IPS-NIHi7 (cell line): ENCODE data around the gene NRCAM.
A peak's percentile ranks its signal among the peaks of the same experiment; 100 is the strongest.
"Not testable (repeated sequence)": the region's sequence is repeated elsewhere in the genome, so short reads cannot be mapped to it uniquely, and the experiment has no call there.

Experiments used
- DNase-seq: peaks from one replicate; pipeline ENCODE4 v3.0.0; 2012; ENCODE audit warnings: mixed read lengths; ENCODE audit errors: extremely low spot score

Gene NRCAM

DNA sequence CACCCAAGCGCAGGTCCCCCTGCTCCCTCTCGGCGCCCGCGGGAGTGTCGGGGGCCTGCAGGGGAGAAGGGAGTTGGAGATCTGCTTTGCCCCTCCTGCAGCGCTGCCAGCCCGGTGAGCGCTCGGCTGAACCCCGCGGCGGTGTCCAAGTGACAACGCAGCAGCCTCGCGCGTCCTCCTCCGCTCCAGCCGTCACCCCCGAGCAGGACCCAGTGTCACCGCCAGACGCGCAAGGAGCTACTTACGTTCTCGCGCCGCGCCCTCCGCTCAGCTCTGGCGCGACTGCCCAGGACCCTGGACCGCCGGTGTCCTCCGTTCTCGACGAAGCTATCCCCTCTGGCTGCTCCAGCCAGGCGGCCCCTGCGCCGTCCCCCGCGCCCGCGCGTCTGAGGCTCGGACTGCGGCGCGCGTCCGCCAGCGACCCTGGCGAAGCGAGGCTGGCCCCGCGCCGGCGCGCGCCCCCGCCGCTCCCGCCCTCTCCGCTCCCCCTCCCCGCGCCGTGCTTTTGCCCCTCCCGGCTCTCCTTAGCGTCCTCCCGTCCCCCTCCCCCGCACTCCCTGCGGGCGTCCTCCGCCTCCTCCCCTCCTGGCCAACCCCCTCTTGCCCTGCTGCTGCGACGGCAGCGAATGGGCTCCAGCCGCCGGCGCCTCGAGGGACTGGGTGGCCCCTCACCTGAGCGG, at the start of gene NRCAM:
Gene NRCAM, minus strand, starts transcription at position 439 of the 680 bp plus-strand sequence. CDS start 216,372 bp downstream, outside the sequence.
- peak; percentile 94 for DNase-seq

DNA sequence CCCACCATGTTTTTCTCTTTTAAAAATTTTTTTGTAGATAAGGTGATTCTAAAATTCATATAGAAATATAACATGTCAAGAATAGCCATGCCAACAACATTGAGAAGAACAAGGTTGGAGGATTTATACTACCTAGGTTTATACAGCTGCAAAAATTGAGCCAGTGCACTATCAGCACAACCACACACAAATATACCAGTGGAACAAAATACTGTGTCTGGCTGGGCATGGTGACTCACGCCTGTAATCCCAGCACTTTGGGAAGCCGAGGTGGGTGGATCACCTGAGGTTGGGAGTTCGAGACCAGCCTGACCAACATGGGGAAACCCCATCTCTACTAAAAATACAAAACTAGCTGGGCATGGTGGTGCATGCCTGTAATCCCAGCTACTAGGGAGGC, 48.3 kb upstream of the NRCAM start:
- DNase-seq, result not testable (repeated sequence)

DNA sequence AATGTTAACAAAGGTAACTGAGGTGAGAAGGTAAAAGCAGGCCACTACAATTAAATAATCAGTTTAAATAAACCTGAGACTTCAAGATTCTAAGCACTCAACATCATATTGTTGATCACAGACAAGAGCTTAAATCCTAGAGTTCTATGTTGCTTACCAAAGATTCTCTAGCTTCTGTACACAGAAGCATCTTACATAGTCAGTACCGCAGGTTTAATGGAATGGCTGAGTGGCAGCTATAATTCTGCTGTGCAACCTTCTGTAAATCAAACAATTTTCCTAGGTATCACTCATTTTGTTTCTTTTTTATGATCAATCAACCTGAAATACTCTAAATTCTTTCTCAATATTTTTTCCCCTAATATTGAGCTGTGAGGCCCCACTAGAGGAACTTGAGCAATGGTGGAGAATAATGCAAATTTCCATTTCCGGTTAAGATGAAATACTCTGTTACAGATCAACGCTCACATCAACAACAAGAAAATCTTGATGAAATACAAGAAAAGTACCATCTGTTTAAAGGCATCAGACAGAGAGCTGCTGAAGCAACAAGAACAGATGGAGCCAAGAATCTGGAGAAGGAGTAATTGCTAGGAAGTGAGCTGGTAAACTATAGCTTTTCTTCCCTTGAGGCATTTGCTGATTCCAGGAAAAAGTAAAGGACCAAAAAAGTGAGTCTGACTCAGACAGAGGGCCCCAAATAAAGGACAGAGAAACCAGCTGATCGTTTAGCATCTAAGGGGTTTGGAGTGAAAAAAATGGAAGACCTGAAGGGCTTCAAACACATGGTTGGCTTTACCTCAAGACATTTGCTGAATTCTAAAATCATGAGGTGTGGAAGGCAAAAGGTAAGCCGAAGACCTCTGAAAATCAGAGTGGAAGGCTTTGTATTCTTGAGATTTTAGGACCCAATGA, 47.1 kb upstream of the NRCAM start:
- no peak for DNase-seq

DNA sequence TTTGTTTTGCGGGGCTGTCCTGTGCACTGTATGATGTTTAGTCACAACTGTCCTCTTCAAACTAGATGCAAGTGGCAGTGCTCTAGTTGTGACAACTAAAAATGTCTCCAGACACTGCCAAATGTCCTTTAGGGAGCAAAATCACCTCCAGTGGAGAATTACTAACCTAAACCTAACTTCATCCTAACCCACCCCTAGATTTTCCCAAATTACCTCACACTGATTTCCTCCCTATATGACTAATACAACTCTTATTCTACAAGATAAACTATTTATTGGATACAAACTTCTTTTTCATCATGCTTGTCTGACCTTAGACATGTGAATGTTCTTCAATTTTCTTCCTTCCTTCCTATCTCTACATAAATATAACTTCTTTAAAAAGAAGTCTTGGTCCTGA, 43.3 kb upstream of the NRCAM start:
- DNase-seq, result no peak

DNA sequence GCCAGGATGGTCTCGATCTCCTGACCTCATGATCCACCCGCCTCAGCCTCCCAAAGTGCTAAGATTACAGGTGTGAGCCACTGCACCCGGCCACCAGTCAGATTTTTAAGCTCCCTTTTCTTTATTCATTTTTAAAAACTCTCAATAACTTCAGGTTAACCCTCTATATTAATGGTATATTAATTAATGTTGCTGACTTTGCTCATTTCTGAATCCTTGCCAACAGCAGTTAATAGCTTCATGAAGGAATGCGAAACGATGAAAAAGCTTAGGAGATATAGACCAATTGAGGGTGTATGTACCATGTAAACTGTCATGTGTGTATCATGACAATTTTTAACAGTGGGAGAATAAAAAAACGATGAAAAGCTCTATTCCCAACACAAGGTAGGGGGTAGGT, 42.2 kb upstream of the NRCAM start:
- no peak for DNase-seq

DNA sequence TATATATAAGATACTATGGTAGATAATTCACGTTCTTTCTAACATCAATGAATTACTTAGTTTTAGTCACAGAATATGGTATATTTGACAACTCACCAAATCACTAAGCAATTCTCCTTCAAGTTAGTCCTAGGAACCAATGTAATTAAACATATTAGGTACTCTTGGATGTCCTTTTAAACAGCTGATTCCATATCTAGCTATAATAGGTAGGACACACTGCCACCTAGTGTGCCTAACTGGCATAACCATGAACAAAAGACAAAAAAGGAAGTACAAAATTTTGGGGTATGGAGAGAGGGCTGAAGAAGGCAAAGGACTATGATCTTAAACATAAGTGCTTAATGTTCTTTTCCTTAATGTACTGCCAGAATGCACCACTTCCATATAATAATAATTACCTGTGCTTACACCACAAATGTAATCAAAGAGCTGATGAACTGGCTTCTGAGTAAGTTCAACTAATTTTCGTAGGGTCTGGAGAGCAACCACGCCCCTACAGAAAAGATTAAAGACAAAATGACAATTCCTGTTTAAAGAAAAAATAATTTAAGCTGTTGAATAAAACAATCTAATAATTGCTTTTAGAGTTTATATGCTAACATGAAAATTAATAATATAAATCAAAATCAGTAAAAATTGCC, 41.0 kb upstream of the NRCAM start:
- DNase-seq, result peak; percentile 49

DNA sequence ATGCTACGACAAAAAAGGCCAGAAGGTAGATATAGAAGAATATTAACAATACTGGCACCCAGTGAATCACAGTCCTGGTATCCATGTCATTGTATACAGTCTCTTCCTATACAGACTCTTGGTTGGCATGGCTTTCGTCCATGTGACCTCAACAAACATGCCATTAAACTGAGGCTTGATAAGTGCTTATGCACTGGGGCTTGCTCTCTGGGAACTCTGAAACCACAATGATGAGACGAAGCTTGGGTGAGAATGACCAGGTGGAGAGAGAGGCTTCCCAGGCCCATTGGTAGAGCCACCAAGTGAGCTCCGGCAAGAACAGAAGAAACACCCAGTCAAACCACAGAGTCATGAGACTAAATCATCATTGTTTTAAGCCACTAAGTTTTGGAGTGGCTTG, 36.5 kb upstream of the NRCAM start:
- no peak for DNase-seq

DNA sequence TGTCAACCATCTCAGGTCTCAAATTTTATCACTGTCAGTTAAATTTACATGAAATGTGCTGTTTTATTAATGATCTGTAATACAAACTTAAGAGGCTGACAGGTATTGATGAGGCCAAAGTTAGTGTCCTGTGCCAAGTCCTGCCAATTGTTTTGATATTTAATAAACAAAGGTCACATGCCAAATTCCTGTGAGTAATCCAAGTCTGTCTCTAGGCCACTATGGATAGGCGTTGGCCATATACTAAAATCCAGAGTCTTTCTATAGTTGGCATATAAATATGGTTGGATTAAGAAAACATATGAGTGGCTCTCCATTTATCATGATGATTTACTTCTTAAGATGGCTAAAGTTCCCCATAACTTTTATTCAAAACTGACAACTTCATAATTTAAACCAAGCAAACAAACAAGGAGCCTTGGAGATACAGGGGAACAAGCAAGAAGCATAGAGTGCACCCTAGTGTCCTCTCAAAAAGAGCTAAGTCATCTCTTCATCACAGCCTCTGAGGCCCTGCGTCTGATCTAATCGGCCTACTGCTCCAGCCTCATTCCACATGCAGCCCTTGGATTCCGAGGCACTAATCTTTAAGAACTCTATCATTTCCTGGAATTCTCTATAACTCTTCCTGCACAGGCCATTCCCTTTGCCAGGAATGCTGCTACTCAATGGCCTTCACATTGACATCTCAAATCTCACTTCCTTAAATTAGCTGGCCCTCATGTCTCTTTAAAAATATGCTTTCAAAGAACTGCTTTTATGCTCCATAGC, 32.7 kb upstream of the NRCAM start:
- DNase-seq, result peak; percentile 19

DNA sequence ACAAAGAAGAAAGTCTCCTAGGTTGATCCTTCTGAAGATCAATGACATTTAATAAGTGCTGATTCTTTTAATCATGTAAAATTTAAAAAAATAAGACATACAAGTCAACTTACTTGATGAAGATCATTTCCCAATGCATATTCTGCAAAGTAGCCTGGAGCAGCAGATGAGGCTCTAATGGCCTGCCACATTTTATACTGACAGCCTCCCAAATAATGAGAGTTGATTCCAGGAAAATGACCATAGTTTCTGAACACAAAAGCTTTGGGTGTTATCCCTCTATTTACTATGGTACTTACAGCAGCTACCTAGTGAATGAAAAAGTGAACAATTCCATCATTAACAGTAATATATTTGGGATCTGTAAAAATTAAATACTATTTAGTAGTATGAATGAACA, 31.4 kb upstream of the NRCAM start:
- DNase-seq, result no peak

DNA sequence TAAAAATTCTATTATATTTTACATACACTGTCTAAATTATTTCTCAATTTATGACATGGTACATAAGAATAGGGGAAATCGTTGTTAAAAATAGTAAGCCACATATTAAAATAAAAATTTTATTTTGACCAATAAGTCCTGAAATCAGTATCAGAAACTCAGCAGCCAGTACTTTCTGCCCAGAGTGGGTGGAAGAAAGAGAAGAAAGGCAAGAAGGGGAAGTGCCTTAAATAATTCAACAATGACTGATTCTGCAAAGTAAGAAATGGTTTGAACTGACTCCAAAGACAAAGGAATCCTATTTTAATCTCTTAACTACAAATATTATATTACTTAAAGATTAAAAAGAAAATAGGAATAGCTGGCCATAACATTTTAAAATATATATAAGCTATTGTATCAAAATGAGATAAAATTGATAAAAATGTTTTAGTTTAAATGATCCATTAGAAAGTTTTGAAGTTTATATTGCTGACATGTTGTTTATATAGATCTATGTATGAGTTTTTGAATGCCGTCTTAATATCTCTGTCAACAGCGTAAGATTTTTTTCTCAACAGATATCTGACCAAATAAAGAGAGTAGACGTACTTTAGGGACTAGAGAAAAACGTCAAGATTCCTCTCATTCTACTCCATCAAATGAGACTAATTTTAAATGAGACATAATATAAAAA, 30.2 kb upstream of the NRCAM start:
- DNase-seq, result no peak

DNA sequence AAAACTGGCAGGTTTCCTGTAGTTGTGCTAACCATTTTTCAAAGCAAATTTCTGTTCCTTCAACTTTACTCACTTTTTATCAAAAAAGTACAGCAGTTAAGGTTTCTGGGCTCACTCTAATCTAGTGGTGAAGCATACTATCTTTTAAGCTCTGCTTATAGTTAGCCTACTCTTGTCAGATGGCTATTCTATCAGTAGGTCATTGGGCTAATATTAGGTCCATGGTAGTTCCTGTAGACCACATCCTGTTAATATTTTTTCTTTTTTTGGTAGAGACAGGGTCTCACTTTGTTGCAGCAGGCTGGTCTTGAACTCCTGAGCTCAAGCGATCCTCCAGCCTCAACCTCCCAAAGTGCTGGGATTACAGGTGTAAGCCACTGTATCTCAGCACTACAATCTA, 27.9 kb upstream of the NRCAM start:
- DNase-seq, result no peak

DNA sequence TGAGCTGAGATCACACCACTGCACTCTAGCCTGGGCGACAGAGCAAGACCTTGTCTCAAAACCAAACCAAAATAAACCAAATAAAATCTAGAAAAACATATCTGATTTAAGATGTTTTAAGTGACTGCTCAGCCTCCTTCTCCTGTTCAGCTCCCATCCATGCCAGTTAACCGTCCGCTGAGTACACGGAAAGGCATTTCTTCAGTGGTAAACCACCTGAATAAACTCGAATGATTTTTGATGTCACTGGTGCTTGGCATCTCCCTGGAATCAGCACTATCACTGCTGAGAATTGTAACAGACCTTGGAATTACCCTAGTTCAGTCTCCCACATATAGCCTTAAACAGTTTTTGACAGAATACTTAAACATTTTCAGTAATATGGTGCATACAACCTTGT, 24.1 kb upstream of the NRCAM start:
- DNase-seq, result no peak

DNA sequence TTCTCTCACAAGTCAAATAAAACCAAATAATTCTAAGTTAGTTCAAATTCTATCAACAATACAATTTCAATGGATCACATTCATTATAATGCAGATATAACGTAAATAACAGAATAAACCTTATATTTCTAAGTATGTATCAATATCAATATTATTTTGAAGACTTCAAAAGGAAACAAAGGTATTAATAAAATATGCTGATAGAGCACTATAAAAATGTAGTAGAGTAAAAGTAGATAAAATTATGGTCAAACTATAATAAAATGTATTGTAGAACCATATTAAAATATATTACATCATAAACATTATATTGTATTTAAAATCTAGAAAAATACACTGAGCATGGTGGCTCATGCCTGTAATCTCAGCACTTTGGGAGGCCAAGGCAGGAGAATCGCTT, 23.5 kb upstream of the NRCAM start:
- no peak for DNase-seq

DNA sequence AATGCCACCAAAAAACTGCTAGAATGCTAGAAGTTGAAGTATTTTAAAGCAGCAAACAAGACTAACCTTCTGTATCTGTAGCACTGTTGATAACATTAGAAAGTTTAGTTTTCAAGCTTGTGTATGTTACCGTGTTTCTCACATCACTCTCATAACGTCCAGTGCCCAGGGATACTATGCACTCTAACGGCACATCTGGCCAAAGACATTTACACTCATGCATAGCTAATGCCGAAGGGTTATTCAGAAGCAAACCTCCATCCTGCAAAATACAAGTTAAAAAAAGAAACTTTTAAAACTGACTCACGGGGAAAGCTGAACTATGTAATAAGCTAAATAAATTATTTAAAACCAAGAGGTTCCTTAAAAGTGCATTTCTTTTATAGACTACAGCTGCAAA, 22.9 kb upstream of the NRCAM start:
- no peak for DNase-seq

DNA sequence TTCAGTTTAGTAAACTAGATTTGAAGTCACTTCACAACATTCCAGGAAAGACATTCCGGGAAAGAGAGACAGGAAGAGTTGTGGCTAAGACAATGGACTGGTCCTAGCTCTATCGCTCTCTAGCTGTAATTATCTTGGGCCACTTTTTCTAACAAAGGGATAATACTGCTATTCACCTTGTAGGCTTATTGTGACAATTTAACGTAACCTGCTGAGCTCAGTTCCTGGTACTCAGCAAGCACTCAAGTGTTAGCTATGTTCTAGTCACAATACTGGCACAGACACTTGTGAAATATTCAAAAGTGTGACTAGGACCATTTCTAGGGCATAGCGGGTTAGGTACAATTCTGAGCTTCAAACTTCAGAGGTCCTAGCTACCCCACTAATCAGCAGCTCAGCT, 12.0 kb upstream of the NRCAM start:
- DNase-seq, result no peak

DNA sequence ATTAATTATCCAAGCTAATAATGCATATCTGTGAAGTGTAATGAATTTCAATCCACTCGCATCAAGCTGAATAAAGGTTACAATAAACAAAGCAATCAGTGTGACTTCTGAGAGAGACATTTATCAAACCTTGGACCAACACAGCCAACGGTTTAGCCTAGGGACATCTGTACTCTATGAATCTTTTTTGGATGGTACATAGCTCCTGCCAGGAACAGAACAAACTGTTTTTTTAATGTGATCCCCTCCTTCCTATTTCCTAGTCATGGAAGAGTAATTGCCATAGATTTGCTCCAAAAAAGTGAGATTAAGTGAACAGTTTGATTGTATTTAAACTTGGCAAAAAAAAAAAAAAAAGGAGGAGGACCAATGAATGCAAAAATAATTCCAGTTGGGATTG, 11.2 kb upstream of the NRCAM start:
- DNase-seq, result no peak

DNA sequence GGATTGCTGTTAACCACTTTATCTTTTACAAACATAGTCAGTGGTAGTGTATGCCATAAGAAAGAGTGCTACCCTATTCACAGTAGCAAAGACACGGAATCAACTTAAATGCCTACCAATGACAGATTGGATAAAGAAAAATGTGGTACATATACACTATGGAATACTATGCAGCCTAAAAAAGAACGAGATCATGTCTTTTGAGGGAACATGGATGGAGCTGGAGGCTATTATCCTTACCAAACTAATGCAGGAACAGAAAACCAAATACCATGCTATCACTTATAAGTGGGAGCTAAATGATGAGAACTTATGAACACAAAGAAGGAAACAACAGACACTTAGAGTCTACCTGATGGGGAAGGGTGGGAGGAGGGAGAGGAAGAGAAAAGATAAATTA, 10.1 kb upstream of the NRCAM start:
- not testable (repeated sequence) for DNase-seq

DNA sequence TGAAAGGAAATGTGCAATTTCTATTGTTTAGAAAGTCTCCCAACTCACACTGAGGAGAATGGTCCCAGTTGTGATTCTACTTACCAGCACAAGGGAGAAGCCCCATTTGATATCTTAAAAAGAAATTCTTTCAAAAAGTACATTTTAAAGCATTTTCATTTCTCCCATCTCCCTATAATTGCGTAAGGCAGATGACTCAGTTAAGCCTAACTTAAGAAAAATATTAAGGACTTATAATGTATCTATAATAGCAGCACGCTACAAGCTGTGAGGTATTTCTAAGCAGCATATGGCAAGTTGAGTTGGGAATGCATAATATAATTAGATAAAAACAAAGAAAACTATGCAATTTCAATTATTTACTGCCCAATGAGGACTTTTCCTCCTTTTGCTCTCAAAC, 8.5 kb upstream of the NRCAM start:
- DNase-seq, result no peak

DNA sequence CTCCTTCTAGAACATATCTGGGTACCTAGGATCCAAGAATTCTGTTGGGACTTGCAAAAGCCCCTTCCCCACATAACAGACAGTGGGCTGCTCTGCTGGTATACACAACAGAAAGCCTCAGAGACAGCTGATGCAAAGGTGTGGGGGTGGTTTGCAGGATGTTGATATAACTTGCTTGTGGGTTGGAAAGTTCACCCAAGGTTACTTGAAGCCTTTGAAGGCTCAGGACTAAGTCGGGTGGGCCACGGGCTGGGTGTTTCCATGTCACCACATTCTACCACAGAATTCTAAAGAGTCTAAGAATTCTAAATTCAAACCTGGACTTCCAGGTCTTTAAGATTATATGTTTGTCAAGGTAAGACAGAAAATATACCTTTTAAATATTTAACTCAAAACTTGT, 7.4 kb upstream of the NRCAM start:
- DNase-seq, result no peak

DNA sequence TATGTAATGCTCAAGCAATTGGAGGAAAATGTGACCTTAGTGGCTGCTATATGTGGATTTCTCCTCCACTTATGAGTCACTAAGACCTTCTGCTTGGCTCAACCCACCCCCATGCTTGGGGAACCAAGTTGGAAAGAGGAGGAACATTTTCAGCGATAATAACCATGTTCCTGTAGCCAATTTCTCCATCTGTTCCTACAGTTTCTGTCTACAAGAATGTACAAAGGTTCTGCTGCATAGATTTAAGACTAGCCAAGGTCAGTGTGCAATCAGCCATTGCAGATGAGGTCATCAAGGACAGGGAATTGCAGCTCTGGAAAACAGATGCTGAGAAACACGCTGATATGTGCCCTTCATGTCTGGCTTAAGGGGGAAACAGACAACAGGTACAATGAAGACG, 5.6 kb upstream of the NRCAM start:
- no peak for DNase-seq

DNA sequence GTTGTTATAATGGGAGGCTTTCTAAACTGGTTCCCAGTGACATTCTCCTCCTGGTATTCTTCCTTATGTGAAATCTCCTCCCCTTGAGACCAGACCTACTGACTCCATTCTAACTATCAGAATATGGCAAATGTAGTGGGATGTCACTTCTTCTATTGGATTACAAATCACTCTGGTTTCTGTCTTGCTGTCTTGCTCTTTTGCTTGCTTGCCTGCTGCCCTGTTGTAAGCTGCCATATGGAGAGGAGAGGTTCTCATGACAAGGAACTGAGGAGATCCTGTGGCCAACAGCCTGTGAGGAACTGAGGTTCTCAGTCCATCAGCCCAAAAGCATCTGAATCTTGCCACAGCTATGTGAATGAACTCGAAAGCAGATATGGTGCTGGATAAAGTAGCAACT, 4.7 kb upstream of the NRCAM start:
- DNase-seq, result no peak
